MM.1S (cell line): ENCODE measurements around the gene SBF1.

Source experiments
- DNase-seq: peaks from one replicate; pipeline ENCODE4 v3.0.0-alpha.2; 2015
- H2AFZ ChIP-seq: fragments of 300-600 bp; sonication (generic); 2 replicates; pipeline ENCODE4 v1.6.0; 2016; ENCODE audit warnings: antibody characterized with exemption, low read length
- H3F3A ChIP-seq: fragments of 300-600 bp; sonication (generic); 2 replicates; pipeline ENCODE4 v1.6.1; 2016; ENCODE audit warnings: mild to moderate bottlenecking, antibody characterized with exemption, low read length, moderate library complexity, mixed read lengths; ENCODE audit not compliant: insufficient read depth
- H3K27ac ChIP-seq: fragments of 300-600 bp; sonication (generic); 2 replicates; pipeline ENCODE4 v1.5.1; 2016; ENCODE audit warnings: mild to moderate bottlenecking, low read length
- H3K27me3 ChIP-seq: fragments of 300-600 bp; sonication (generic); replicated peaks from 2 replicates; pipeline ENCODE4 v1.6.0; 2016; ENCODE audit warnings: low read length; ENCODE audit not compliant: insufficient read depth
- H3K36me3 ChIP-seq: fragments of 300-600 bp; sonication (generic); replicated peaks from 2 replicates; pipeline ENCODE4 v1.6.1; 2016; ENCODE audit warnings: mild to moderate bottlenecking, low read length, mixed read lengths; ENCODE audit not compliant: insufficient read depth
- H3K4me1 ChIP-seq: fragments of 300-600 bp; sonication (generic); 2 replicates; pipeline ENCODE4 v1.6.1; 2016; ENCODE audit warnings: low read length, mixed read lengths
- H3K4me2 ChIP-seq: fragments of 300-600 bp; sonication (generic); 2 replicates; pipeline ENCODE4 v1.6.0; 2016; ENCODE audit warnings: low read depth, low read length
- H3K4me3 ChIP-seq: fragments of 300-600 bp; sonication (generic); 2 replicates; pipeline ENCODE4 v1.5.1; 2016; ENCODE audit warnings: low read length, mixed read lengths
- H3K79me2 ChIP-seq: fragments of 300-600 bp; sonication (generic); 2 replicates; pipeline ENCODE4 v1.6.1; 2016; ENCODE audit warnings: mixed run types, low read length, mixed read lengths
- H3K9ac ChIP-seq: fragments of 300-600 bp; sonication (generic); 2 replicates; pipeline ENCODE4 v1.6.1; 2016; ENCODE audit warnings: low read length, mixed read lengths
- H3K9me2 ChIP-seq: fragments of 300-600 bp; sonication (generic); replicated peaks from 2 replicates; pipeline ENCODE4 v1.6.1; 2016; ENCODE audit warnings: mild to moderate bottlenecking, low read length, mixed read lengths; ENCODE audit not compliant: insufficient read depth
- H3K9me3 ChIP-seq: fragments of 300-600 bp; sonication (generic); replicated peaks from 2 replicates; pipeline ENCODE4 v1.6.1; 2016; ENCODE audit warnings: mild to moderate bottlenecking, low read length, mixed read lengths; ENCODE audit not compliant: insufficient read depth
- H4K20me1 ChIP-seq: fragments of 300-600 bp; sonication (generic); 2 replicates; pipeline ENCODE4 v1.6.1; 2016; ENCODE audit warnings: mild to moderate bottlenecking, low read length, moderate library complexity, mixed read lengths; ENCODE audit not compliant: insufficient read depth
- EZH2 ChIP-seq: fragments of 300-600 bp; sonication (generic); optimal IDR thresholded peaks from 2 replicates; pipeline ENCODE3; 2017; ENCODE audit warnings: low read depth, mild to moderate bottlenecking, antibody characterized with exemption, low read length, mixed read lengths
- EZH2phosphoT487 ChIP-seq: fragments of 300-600 bp; sonication (generic); IDR thresholded peaks from 2 replicates; pipeline ENCODE4 v1.6.1; 2018; ENCODE audit warnings: antibody characterized with exemption, low read length
- TF ChIP-seq, protein P1 (sequence below): fragments of 300-600 bp; sonication (generic); IDR thresholded peaks from 2 replicates; pipeline ENCODE4 v1.5.1; 2016; ENCODE audit warnings: antibody characterized with exemption, low read length, mixed read lengths

Gene SBF1

DNA sequence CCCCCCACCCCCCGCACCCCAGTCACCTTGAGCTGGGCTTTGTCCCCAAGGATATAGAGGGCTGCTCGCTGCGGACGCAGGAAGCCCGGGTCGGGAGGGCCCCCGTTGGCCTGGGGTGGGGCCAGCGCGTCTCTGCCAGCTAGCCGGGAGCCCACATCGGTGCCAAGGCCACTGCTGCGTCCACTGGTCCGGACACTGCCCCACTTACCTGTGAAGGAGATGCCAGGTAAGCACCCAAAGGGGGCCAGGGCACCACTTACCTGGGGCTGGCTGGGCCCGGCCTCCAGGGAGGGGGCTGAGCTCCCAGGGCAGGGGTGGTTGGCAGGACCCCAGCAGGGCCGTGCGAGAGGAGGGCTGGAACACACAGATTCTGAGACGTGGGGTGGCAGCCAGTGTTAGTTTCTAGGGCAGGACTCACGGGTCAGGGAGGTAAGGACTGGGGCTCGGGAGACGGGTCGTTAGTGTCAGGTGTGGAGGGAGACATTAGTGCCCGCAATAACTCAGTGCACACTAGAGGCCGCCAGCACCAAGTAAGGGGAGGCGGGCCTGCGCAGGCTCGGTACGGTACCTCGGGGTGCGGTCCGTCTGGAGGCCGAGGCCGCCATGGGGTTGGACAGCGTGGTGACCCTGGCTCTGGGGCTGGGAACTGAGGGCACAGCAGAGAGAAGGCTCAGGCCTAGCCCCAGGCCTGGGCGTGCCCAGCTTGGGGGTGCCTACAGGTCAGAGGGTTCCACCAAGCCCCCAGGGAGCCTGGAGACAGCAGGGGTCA, 18.2 kb downstream of the SBF1 start:
- DNase-seq: no peak
- Histone ChIP-seq H4K20me1 (no peaks in the 10 kb centered on the region), H3K27me3 (no peaks in the 10 kb centered on the region), H3K36me3 (no peaks in the 10 kb centered on the region), H3K9me2 (no peaks in the 10 kb centered on the region), H3K9ac (no peak overlapping the region), H2AFZ (no peak overlapping the region), H3K4me1 (no peaks in the 10 kb centered on the region), H3K9me3 (no peaks in the 10 kb centered on the region), H3K27ac (no peak overlapping the region), H3K79me2 (no peaks in the 10 kb centered on the region), H3K4me2 (no peak overlapping the region), H3F3A (no peaks in the 10 kb centered on the region), H3K4me3 (no peak overlapping the region)
- TF ChIP-seq, protein P1, sequence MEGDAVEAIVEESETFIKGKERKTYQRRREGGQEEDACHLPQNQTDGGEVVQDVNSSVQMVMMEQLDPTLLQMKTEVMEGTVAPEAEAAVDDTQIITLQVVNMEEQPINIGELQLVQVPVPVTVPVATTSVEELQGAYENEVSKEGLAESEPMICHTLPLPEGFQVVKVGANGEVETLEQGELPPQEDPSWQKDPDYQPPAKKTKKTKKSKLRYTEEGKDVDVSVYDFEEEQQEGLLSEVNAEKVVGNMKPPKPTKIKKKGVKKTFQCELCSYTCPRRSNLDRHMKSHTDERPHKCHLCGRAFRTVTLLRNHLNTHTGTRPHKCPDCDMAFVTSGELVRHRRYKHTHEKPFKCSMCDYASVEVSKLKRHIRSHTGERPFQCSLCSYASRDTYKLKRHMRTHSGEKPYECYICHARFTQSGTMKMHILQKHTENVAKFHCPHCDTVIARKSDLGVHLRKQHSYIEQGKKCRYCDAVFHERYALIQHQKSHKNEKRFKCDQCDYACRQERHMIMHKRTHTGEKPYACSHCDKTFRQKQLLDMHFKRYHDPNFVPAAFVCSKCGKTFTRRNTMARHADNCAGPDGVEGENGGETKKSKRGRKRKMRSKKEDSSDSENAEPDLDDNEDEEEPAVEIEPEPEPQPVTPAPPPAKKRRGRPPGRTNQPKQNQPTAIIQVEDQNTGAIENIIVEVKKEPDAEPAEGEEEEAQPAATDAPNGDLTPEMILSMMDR: peak; percentile 25
- no peak for TF ChIP-seq EZH2
- no peak for TF ChIP-seq EZH2phosphoT487

- no peak for DNase-seq
- H3K9me2 ChIP-seq: no peaks in the 10 kb centered on the region
- H3K4me3 ChIP-seq: no peak overlapping the region
- H3K4me1 ChIP-seq: no peaks in the 10 kb centered on the region
- H2AFZ ChIP-seq: no peak overlapping the region
- no peak overlapping the region for H3K9ac ChIP-seq
- H3K9me3 ChIP-seq: no peaks in the 10 kb centered on the region
- no peaks in the 10 kb centered on the region for H3F3A ChIP-seq
- no peaks in the 10 kb centered on the region for H4K20me1 ChIP-seq
- no peak overlapping the region for H3K27ac ChIP-seq
- no peaks in the 10 kb centered on the region for H3K79me2 ChIP-seq
- TF ChIP-seq EZH2 (no peak), EZH2phosphoT487 (no peak)
- TF ChIP-seq, protein P1: no peak
- H3K4me2 ChIP-seq: no peak overlapping the region
- no peaks in the 10 kb centered on the region for H3K27me3 ChIP-seq
- no peaks in the 10 kb centered on the region for H3K36me3 ChIP-seq
Observed at GRCh38 chr22:50456026-50456425, 18.8 kb downstream of the SBF1 start.

DNA sequence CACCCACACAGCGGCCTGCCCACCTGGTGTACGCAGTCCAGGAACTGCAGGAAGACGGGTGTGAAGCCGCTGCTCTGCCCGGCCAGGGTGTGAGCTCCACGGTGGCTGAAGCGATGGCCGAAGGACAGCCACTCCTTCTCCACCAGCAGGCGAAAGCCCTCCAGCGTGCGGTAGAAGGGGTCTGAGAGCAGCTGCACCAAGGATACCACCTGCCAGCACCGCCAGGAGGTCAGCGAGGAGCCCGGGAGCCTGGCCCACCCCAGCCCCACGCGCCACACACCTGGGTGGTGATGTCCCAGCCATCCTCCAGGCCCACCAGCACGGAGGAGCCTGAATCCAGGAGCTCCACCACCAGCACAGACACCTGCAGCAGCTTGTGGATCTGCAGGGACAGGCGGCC, 19.6 kb downstream of the SBF1 start:
- Histone ChIP-seq H4K20me1 (no peaks in the 10 kb centered on the region), H3K9ac (no peak overlapping the region), H3K27me3 (no peaks in the 10 kb centered on the region), H3K4me3 (no peak overlapping the region), H2AFZ (no peak overlapping the region), H3K9me2 (no peaks in the 10 kb centered on the region), H3K4me2 (no peak overlapping the region), H3K79me2 (no peaks in the 10 kb centered on the region), H3K4me1 (no peaks in the 10 kb centered on the region), H3K36me3 (no peaks in the 10 kb centered on the region), H3K27ac (no peak overlapping the region), H3F3A (no peaks in the 10 kb centered on the region), H3K9me3 (no peaks in the 10 kb centered on the region)
- no peak for DNase-seq
- no peak for TF ChIP-seq EZH2
- no peak for TF ChIP-seq EZH2phosphoT487
- TF ChIP-seq, protein P1: no peak
